Coronary artery (tissue), 2 donors: ENCODE measurements around the gene RNASE3.
"Not testable (repeated sequence)": the region's sequence is repeated elsewhere in the genome, so short reads cannot be mapped to it uniquely, and the experiment has no call there.

Source experiments
- DNase-seq: peaks from one replicate; pipeline ENCODE4 v3.0.0-alpha.2; 2017; ENCODE audit warnings: low spot score
- H3K27ac ChIP-seq, 2 donors: fragments of 200-600 bp; sonication (generic); one replicate each; pipeline ENCODE4 v1.5.1; 2016 to 2019
- H3K4me3 ChIP-seq: fragments of 200-600 bp; sonication (generic); 2 replicates; pipeline ENCODE4 v1.5.1; 2016; ENCODE audit warnings: mild to moderate bottlenecking, moderate library complexity
- CTCF ChIP-seq: fragments of 200-600 bp; sonication (generic); IDR thresholded peaks from one replicate; pipeline ENCODE4 v1.5.1; 2019; ENCODE audit warnings: antibody characterized with exemption

The RNASE3 gene

GRCh38 chr14:20891126-20891825 lies at the start of gene RNASE3:
Gene RNASE3 (plus strand): TSS chr14:20891385. CDS start chr14:20891687, 302 bp downstream.
- not testable (repeated sequence) for H3K4me3 ChIP-seq, DNase-seq, H3K27ac ChIP-seq

GRCh38 chr14:20846560-20846959 lies 44.6 kb upstream of the RNASE3 start:
- no peak overlapping the region for H3K4me3 ChIP-seq

GRCh38 chr14:20848316-20848954 lies 42.8 kb upstream of the RNASE3 start:
- DNase-seq, result no peak
- no peak for TF ChIP-seq CTCF

More at GRCh38 chr14:20846560-20846959, 44.6 kb upstream of the RNASE3 start:
- no peak for DNase-seq
- no peak for TF ChIP-seq CTCF
- no peak overlapping the region for H3K27ac ChIP-seq

GRCh38 chr14:20848955-20849570 lies 42.1 kb upstream of the RNASE3 start:
- peak overlapping the region in 1 of 2 donors; percentile 34 for H3K27ac ChIP-seq
- no peak overlapping the region for H3K4me3 ChIP-seq
- DNase-seq, result no peak
- TF ChIP-seq CTCF, result no peak

More at GRCh38 chr14:20848316-20848954, 42.8 kb upstream of the RNASE3 start:
- Histone ChIP-seq H3K27ac (peak overlapping the region in 1 of 2 donors; percentile 34), H3K4me3 (no peak overlapping the region)

GRCh38 chr14:20853042-20853441 lies 38.1 kb upstream of the RNASE3 start:
- DNase-seq, result no peak
- Histone ChIP-seq H3K4me3 (no peak overlapping the region), H3K27ac (no peak overlapping the region)
- no peak for TF ChIP-seq CTCF

- H3K4me3 ChIP-seq, result no peak overlapping the region
- no peak overlapping the region for H3K27ac ChIP-seq
- peak; percentile 23 for TF ChIP-seq CTCF
- DNase-seq, result no peak
Observed at GRCh38 chr14:20855652-20856291, 35.4 kb upstream of the RNASE3 start.

- Histone ChIP-seq H3K4me3 (no peak overlapping the region), H3K27ac (no peak overlapping the region)
- TF ChIP-seq CTCF, result no peak
- no peak for DNase-seq
Observed at GRCh38 chr14:20857207-20857606, 34.0 kb upstream of the RNASE3 start.
